Osteoblast (primary cell): ENCODE results near the gene RBM38. TPM values are rescaled to one million over a fixed set of nuclear protein-coding genes. Genes with fewer than 3 reads are reported as not detected.

Source experiments
- DNase-seq: peaks from one replicate; pipeline ENCODE4 v3.0.0; 2011; ENCODE audit warnings: low spot score, mixed read lengths; ENCODE audit not compliant: insufficient read length; ENCODE audit errors: missing footprints
- H2AFZ ChIP-seq: 2 replicates; pipeline ENCODE4 v1.6.0; 2011; ENCODE audit warnings: mild to moderate bottlenecking, low read length
- H3K27ac ChIP-seq: 2 replicates; pipeline ENCODE4 v1.5.1; 2011; ENCODE audit warnings: mild to moderate bottlenecking, low read depth, low read length, moderate library complexity
- H3K27me3 ChIP-seq: 2 replicates; pipeline ENCODE4 v1.6.0; 2012; ENCODE audit warnings: mild to moderate bottlenecking, control low read depth, inconsistent platforms, low read length, moderate library complexity; ENCODE audit not compliant: insufficient read depth
- H3K36me3 ChIP-seq: 2 replicates; pipeline ENCODE4 v1.5.1; 2011; ENCODE audit warnings: mild to moderate bottlenecking, low read length, control low read depth, moderate library complexity; ENCODE audit not compliant: insufficient read depth
- H3K4me1 ChIP-seq: 2 replicates; pipeline ENCODE4 v1.5.1; 2011; ENCODE audit warnings: mild to moderate bottlenecking, low read length, control low read depth, moderate library complexity; ENCODE audit not compliant: insufficient read depth
- H3K4me2 ChIP-seq: 2 replicates; pipeline ENCODE4 v1.6.0; 2011; ENCODE audit warnings: mild to moderate bottlenecking, low read length; ENCODE audit not compliant: insufficient read depth
- H3K4me3 ChIP-seq: fragments of 200-600 bp; sonication (generic); 3 replicates; pipeline ENCODE4 v1.5.1; 2012; ENCODE audit warnings: mild to moderate bottlenecking, low read length, inconsistent platforms; ENCODE audit not compliant: insufficient read depth
- H3K79me2 ChIP-seq: 2 replicates; pipeline ENCODE4 v1.6.0; 2012; ENCODE audit warnings: mild to moderate bottlenecking, low read length, control low read depth, inconsistent platforms; ENCODE audit not compliant: insufficient read depth
- H3K9me3 ChIP-seq: 2 replicates; pipeline ENCODE4 v1.5.1; 2011; ENCODE audit warnings: low read depth, low read length, control low read depth
- H4K20me1 ChIP-seq: 2 replicates; pipeline ENCODE4 v1.6.0; 2012; ENCODE audit warnings: mild to moderate bottlenecking, low read length, control low read depth; ENCODE audit not compliant: insufficient read depth
- total RNA-seq: library from RNA; depleted of rRNA; stranded (reverse); fragments of >200 nt; gene quantifications from 2 replicates; pipeline ENCODE4 v1.2.3, GENCODE V29; 2012
- TF ChIP-seq, protein P1 (sequence below): IDR thresholded peaks from 2 replicates; pipeline ENCODE4 v1.5.1; 2011; ENCODE audit warnings: mild to moderate bottlenecking, low read depth, low read length, moderate library complexity; ENCODE audit errors: extremely low read depth

Gene RBM38
- total RNA-seq, 1 donor: 2.9 TPM

DNA sequence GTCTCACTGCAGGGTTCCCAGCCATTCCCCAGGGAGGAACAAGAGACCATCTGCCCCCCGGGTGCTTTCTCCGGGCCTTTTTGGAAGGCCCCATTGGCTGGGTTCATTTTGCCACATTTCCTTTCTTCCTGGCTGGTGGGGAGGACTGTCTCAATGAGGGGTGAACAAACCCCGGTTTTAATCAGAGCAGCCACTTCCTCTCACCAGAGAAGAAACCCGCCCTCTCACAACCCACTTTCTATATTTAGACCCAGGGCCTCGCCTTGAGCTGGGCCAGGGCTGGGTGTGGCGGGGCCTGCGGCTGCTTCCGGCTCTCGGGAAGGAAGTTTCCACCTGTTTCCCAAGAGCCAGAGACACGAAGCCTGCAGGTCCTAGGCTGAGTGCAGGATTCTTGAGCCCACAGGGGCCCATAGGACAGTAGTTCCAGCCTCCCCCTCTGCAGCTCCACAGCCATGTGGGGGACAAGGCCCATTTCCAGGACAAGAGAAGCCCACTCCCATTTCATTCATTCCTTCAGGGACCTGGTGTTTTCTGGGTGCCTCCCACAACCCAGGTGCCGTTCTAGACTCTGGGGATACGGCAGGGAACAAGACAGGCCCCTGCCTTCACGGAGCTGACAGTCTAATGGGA is 41.8 kb downstream of the RBM38 start:
- Histone ChIP-seq H4K20me1 (no peaks in the 10 kb centered on the region), H3K4me2 (no peak overlapping the region), H3K27me3 (peaks cover 15% of the 10 kb centered on the region), H3K4me3 (no peak overlapping the region), H2AFZ (no peak overlapping the region), H3K4me1 (no peaks in the 10 kb centered on the region), H3K9me3 (no peaks in the 10 kb centered on the region), H3K79me2 (no peaks in the 10 kb centered on the region), H3K27ac (no peak overlapping the region), H3K36me3 (no peaks in the 10 kb centered on the region)
- TF ChIP-seq, protein P1, sequence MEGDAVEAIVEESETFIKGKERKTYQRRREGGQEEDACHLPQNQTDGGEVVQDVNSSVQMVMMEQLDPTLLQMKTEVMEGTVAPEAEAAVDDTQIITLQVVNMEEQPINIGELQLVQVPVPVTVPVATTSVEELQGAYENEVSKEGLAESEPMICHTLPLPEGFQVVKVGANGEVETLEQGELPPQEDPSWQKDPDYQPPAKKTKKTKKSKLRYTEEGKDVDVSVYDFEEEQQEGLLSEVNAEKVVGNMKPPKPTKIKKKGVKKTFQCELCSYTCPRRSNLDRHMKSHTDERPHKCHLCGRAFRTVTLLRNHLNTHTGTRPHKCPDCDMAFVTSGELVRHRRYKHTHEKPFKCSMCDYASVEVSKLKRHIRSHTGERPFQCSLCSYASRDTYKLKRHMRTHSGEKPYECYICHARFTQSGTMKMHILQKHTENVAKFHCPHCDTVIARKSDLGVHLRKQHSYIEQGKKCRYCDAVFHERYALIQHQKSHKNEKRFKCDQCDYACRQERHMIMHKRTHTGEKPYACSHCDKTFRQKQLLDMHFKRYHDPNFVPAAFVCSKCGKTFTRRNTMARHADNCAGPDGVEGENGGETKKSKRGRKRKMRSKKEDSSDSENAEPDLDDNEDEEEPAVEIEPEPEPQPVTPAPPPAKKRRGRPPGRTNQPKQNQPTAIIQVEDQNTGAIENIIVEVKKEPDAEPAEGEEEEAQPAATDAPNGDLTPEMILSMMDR: no peak
- DNase-seq: no peak

DNA sequence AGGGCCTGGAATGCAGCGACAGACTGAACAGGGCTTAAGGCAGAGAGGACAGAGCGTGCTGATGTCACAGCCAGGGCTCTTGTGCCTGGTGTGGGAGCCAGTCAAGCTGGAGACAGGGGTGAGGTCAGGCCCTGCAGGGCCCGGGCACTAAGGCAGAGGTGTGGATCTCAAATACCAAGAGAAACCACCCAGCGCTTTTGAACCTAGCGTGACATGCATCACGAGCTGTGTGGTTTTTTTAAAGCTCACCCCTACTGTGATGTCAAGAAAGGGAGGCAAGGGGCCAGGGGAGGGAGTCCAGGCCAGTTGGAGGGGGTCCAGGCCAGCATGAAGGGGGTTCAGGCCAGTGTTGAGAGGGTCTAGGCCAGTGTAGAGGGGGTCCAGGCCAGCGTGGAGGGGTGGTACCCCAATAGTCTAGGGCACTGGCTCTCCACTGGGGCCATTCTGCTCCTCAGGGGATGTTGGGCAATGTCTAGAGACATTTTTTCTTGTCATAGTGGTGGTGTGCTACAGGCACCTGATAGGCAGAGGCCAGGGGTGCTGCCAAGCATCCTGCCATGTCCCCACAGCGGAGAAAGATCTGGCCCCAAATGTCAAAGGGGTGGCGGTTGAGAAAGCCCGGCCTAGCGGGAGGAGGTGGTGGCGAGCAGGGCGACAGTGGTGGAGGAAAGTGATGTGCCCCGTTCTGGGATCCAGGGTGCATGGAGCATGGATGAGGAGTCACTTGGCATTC is 42.6 kb downstream of the RBM38 start:
- TF ChIP-seq, protein P1: no peak
- Histone ChIP-seq H4K20me1 (no peaks in the 10 kb centered on the region), H3K79me2 (no peaks in the 10 kb centered on the region), H3K27me3 (peaks cover 15% of the 10 kb centered on the region), H2AFZ (no peak overlapping the region), H3K4me2 (no peak overlapping the region), H3K4me3 (no peak overlapping the region), H3K4me1 (no peaks in the 10 kb centered on the region), H3K36me3 (no peaks in the 10 kb centered on the region), H3K9me3 (no peaks in the 10 kb centered on the region), H3K27ac (no peak overlapping the region)
- no peak for DNase-seq

DNA sequence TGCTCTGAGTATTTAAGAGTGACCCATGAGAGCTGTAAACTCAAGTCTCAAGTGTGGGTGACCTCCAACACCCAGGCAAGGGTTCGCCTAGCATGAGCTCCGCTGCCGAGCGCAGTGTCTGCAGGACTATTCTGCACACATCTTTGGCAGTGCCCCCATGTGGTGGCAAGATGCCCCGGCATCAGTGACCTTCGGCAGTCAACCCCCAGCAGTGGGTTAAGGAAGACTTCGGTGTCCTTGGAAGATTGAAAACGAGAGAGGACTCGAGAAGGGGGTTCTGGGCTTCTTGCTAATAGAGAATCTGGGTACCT is 43.1 kb downstream of the RBM38 start:
- Histone ChIP-seq H3K4me3 (no peak overlapping the region), H3K4me2 (no peak overlapping the region), H3K9me3 (no peaks in the 10 kb centered on the region), H4K20me1 (no peaks in the 10 kb centered on the region), H3K27me3 (peaks cover 15% of the 10 kb centered on the region), H3K79me2 (no peaks in the 10 kb centered on the region), H3K36me3 (no peaks in the 10 kb centered on the region), H3K27ac (no peak overlapping the region), H2AFZ (no peak overlapping the region), H3K4me1 (no peaks in the 10 kb centered on the region)
- TF ChIP-seq, protein P1: no peak
- DNase-seq: no peak

DNA sequence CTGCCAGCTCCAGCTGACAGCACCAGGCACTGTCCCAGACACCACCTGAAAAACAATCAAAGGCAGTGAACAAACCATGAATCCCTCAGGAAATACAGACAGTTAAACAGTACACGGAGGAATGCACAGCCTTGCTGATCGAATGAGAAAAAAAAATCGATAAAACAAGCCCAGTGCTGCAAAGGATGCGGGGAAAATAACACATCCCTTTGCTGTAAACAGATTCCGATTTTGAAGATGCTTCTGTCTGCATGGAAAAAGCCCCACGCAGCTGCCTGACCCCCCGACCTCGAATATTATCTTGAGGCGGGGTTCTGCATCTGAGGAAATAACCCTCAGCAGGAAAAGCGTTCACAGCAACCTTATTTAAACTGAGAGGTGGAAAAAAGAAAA is 43.9 kb downstream of the RBM38 start:
- Histone ChIP-seq H3K9me3 (no peaks in the 10 kb centered on the region), H3K4me2 (no peak overlapping the region), H3K79me2 (no peaks in the 10 kb centered on the region), H3K4me3 (no peak overlapping the region), H3K36me3 (no peaks in the 10 kb centered on the region), H3K4me1 (no peaks in the 10 kb centered on the region), H3K27me3 (peaks cover 15% of the 10 kb centered on the region), H4K20me1 (no peaks in the 10 kb centered on the region), H3K27ac (no peak overlapping the region), H2AFZ (no peak overlapping the region)
- DNase-seq: no peak
- TF ChIP-seq, protein P1: no peak
